HG03432 (cell line): ENCODE data around the gene PARD3.

Experiments used
- ATAC-seq: cut with Tn5 transposase; IDR thresholded peaks from one replicate; pipeline ENCODE4 v1.9.1; 2021; ENCODE audit warnings: mild to moderate bottlenecking, moderate library complexity; ENCODE audit not compliant: unreplicated experiment

The PARD3 gene

DNA sequence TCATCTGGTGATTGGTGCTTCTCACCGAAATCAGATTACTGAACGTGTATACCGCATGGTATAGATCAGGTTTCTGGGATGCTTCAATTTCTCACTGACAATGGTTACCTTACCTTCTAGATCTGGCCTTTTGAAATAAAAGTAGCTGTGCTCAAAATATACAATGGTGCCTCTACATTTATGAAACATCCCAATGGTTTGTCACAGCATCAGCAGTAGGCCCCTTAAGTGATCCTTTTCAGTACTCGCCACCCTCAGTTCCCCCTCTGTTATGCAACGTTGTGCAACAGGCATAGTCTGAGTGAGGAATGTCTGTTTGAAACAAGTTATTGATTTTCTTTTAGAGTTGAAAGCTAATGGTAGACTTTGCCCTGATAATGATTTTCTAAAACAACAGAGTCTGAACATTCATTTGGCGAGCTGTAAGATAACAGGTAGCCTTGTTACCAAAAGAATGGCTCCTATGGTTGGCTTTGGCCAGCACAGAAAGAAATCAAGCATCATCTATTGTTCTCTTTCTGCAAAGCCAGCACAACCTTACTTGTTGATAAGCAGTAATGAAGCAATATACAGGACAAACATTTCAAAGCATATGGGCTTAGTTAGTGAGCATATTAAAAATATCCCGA is 693.9 kb downstream of the PARD3 start:
- no peak for ATAC-seq

DNA sequence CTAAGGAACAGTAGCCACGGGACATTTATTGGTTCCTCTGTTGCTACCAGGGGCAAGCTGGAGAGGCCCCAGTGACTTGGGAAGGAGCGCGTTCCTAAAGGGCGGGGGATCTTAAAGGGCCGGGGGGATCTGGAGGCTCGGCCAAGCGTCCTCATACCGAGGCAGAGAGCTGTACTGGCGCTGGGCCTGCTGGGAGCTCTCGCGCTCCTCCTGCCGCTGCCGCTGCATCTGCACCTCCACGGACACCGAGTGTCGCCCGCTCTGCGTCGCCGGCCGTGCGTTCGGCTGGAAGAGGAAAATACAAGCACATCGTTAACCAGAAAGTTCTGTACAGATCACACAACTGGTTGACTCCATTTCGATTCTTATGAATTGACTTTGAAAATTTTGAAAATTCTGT is 695.6 kb downstream of the PARD3 start:
- ATAC-seq, result no peak

DNA sequence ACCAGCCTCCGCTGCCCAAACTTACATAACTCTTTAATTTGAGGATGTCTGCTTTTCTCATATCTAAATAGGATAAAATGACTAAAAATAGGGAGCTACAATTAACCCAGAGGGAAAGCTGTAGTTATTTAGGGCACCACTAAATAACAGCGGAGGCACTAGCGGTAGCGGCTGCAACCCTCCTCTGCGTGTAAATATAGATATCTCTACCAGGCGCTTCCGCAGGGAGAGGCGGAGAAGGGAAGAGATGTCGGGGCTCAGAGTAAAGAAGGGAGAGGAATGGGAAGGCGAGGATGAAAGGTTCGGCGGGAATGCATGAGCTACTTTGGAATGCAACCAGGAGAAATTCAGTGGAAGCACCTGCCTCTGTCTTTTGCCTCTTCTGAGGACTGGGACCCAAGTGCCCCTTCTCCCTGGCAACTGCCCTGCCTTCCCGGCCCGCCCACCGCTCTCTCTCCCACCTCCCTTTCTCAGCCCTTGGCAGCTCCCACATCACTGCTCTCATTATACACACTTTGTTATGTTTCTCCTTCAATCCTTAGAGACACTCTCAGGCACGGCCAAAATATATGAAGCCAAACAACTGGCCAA is 698.3 kb downstream of the PARD3 start:
- ATAC-seq, result no peak

DNA sequence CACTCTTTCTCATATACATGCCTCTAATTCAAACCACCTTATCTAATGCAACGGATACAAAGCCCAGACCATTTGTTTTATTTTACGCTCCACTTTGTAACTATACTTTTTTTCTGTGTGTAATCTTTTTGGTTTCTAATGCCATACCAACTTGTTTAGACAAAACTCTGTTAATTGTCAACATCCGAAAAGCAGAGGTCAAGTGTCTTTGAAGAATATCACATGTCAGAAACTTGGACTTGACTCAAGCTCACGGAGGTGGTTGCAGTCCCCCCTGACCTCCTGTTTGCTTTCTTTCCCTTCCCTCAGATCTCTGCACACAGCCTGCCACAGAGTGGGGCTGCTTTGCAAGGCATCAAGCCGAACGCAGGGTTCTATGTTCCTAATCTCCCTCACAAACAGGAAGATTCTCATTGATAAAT is 698.9 kb downstream of the PARD3 start:
- no peak for ATAC-seq

DNA sequence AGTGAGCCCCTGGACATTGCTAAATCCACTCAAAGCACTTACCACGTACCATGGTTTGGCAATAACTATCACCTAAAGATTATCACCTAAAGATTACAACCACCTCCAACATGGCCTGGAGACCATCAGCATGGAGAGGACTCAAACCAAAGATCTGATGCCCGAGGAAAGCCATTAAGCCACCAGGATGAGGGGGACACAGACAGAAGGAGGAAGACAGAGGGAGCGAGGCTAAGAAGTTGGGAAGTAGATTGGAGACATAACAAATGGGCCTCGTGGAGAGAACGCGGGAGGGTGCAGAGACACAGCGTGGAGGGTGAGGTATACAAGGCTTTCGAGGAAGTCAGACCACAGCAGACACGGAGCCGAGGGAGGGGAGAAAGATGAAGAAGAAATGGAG is 700.2 kb downstream of the PARD3 start:
- ATAC-seq, result no peak

DNA sequence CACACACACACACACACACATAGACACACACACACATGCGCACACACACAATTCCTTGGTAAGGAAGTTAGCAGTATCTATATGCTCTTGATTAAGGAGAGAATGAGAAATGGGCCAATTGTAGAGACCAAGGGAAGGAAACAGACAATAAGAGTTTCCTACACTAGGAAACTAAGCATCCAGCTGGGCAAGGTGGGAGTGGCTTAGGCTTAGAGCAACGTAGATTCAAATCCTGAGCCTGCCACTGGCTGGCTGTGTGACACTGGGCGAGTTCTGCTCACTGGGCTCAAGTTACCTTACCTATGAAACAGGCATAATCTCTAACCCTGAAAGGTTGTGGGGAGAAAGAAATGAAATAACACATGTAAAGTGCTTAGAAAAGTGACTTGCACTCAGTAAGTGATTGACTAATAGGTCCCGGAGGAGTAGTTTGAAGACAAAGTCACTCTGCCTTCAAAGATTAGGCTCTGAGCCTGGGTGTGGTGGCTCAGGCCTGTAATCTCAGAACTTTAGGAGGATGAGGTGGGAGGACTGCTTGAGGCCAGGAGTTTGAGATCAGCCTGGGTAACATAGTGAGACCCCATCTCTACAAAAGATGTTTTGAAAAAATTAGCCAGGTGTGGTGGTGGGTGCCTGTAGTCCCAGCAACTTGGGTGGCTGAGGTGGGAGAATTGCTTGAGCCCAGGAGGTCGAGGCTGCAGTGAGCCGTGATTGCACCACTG is 701.4 kb downstream of the PARD3 start:
- ATAC-seq, result no peak

DNA sequence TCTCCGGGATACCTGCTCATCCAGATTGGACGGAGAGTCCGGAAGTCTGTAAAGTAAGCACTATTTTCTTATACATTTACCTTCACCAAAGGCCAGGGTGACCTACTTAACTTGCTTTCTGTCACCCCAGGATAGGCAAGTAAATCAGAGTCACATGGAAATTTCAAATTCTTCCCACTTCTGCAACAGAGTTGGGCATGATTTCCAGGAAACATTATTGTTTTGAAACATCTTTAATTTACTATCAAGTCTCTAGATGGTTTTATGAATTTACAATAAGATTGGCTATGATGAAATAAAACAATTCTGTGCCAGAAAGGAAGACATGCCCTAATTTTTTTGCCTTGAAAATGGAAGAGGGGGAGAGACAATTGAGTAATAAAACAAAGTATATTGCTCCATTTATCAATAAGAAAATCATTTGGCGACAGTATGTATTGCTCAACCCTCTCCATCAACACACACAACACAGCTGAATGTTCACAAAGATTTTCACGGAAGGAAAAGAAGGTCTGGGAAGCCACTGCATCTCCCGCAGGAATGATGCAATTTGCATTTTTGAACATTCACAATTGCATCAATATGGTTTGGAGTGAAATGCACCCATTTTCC is 702.8 kb downstream of the PARD3 start:
- ATAC-seq, result no peak

DNA sequence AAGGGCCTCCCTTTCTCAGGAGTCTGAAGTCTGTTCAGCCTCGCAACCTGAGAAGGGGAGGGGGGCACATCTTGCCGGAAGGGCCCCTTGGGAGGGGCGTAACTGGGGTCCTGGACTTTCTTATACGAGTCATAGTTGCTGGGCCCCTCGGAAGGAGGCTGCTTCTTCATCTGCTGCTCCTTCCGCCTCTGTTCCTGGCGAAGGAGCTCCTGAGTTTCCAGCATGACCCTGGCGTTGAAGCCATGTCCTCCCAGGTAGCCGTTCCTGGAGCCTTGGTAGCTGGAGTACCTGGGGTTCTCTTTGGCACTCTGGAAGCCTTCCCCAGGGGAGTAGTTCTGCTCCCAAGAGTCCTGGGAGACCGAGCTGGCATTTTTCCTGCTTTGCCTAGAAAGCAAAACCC is 703.9 kb downstream of the PARD3 start:
- no peak for ATAC-seq

DNA sequence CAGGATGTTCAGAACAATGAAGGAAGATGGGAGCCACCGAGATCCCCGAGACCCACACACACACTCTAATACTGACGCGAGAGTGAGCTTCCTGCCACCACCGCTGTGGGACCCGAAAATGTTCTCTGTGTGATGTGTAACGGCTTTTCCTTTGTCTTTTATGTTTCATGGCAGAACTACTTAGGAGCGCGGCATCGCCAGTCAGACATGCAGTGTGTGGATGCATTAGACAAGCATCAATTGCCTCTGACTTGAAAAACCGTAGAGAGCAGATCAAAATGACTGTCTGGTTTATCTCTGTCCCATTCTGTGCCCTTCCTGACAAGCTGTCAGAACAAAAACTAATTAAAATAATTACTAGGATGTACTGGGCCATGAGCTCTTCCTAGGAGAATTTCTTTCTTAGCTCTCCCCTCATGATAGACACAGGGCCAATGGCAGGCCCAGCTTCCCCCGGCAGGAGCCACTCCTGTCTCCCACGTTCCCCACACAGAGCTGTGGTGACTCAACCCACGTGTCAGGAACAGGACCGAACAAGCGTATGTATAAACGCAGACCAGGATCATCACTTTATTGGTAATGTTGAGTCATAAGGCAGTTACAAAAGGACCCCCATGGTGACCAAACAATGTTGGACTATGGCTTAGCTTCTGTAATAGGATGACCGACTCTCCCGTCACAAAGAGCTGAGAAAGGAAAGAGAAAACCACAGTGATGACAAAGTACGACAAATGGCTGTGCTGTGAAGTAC is 705.0 kb downstream of the PARD3 start:
- no peak for ATAC-seq

DNA sequence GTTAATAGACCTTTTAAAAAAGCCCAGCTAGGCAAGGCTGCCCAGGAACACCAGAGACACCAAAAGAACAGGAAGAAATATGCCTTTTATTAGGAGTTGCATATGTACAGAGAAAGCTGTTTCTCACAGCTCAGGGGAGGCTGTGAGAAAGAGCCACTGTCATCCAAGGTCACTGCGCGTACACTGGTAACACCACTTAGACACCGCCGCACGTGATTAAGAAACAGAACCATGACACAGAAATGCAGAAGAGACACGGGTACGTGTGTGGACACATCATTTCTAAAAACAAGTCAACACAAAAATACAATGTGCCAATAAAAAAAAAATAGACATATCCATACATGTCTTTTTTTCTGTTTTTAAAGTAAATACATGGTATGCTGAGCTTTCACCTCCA is 705.6 kb downstream of the PARD3 start:
- ATAC-seq, result no peak

DNA sequence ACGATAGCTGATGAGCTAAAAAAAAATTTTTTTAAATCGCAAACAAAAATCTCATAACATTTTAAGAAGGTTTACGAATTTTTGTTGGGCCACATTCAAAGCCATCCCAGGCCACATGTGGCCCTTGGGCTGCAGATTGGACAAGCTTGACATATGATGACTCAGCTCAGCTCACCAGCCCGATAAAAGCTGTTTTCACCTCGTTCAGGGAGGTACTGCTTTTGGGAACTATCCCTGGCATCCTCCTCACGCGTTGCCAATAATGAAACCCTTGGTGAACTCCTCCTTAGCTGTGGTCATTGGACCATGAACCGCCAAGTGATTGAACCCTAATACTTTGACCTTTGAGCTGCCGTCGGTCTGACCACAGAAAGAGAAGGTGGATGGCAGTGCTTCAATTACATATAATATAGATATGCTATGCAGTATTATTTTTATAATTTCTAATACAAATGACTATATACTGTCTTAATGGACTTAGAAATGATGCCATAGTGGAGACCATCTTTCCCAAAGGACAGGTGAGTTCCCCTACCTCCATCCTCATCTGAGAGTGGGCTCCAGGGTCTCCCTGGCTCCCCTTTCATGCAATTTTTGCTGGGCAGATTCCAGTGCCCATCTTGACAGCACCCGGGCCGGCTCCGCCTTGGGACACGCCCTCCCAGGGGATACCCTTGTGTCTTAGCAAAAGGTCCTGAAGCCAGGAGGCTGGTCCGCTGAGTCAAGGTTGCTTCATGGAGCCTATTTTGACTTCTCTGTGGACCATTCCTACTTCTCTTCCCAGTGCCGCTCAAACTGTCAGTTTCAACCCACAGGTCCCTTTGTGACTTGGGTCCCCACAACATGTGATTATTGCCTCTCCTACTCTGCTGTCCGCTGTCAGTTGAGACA is 707.2 kb downstream of the PARD3 start:
- ATAC-seq, result no peak

DNA sequence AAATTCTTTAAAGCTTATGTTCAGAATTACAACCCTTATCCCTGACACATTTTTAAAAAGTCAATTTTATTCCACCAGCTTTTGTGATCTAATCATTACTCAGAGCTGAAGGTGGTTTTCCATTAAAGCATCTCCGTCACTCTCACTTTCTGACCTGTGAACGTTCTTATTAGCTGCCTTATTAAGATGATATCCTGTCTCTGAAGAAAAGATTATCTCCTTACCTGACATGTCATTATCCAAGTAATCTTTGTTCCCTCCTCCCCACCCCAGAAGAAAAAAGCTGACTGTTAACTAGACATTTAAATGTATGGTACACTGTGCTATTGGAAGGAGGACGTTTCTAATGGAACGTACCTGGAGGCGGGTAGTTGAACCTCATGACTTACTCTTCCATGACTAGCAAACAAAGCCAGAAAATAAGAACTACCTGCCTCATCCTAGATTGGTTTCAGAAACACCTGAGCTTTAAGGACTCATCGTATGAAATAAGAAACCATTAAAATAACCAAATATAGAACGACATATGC is 708.7 kb downstream of the PARD3 start:
- ATAC-seq, result no peak

DNA sequence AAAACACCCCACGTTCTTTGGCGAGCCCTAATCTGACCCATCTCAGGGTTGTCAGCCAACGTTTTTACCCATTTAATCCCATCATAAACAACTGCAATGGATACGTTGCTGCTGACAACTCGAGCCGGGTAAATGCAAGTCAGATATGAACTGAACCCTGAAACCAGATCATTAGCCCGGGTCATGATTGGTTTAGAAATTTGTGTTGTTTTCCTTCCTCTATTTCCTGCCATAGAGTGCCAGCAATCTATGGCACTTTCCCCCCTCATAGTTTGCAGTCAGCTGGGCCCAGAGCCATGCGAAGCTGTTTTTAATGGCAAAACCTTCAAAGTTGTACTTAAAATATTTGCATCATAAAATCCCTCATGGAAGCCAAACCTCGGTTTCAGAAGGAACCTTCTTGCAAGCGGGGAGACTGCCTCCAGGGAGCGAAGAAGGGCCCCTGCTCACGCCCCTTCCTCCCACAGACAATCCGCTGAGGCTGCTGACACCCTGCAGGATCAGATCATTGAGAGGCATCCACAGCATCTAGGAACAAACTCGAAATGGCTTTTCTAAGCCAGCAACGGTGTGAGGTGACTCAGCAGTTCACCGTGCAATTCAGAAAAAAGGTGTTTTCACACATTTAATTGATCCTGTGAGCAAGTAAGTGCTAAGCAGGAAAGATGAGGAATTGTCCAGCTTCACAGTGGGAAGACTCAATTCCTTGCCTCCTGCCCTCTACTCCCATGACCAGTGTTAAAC is 710.1 kb downstream of the PARD3 start:
- ATAC-seq, result no peak

DNA sequence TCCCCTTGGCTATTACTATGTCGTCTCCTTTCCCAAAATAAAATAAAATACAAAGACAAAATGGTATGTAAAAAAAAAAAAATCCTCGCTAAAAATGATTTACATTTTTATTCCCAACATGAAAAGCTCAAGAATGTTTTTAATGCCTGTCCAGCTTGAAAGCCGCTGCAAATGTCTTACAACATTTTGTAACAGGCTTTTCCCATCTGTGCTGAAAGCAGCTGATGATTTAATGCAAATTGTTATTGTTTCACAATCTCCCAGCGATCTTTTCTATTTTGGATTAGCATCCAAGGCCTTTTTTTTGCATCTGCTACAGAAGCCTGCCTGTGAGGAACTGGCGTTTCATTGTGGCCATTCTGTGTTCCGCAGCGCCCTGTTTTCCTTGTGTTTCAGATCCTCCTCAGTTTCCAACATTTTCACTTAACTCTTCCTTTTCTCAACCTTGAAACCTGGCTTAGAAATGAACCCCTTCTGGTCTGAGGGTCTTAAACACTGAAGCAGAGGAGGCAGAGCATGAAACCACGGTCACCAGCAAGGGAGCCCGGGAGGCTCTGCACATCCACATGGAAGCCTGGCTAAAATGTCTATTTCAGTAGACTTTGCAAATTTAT is 712.1 kb downstream of the PARD3 start:
- ATAC-seq, result no peak

DNA sequence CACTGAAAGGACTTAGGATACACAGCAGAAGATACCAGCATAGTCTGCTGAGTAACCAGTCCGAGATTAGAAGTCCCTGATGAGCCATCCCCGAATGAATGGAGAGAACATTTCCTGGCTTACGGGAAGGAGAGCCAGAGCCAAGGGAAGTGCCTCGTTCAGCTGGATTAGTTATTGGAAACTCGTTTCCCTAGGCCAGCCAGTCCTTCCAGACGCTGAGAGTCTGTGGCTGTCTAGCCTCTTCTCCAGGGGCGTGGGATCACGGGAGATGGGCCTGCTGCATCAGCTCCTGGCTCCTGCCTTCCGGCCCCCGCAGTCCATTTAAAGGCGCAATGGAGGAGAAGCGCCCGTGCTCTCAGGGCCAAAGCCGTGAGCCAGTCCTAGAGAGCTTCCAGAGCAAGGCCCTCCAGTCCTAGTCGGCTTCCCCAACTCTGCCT is 712.8 kb downstream of the PARD3 start:
- ATAC-seq, result no peak

DNA sequence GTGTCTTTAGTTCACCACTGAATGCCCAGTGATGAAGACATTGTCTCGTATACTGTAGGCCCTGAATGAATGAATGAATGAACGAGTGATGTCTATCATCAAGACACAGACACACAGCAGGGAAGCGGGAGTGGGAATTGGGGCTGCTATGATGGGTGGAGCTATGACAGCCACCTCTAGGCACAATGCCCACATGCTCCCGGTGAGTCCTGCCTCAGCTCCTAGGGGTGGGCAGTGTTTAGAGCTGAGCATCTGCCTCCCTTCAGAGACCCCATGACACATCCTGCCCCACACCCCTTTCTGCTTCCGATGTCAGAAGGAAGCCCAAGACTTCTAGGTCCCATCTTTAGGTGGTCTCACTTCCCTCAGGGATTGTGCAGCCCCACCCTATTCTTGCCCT is 714.1 kb downstream of the PARD3 start:
- no peak for ATAC-seq

DNA sequence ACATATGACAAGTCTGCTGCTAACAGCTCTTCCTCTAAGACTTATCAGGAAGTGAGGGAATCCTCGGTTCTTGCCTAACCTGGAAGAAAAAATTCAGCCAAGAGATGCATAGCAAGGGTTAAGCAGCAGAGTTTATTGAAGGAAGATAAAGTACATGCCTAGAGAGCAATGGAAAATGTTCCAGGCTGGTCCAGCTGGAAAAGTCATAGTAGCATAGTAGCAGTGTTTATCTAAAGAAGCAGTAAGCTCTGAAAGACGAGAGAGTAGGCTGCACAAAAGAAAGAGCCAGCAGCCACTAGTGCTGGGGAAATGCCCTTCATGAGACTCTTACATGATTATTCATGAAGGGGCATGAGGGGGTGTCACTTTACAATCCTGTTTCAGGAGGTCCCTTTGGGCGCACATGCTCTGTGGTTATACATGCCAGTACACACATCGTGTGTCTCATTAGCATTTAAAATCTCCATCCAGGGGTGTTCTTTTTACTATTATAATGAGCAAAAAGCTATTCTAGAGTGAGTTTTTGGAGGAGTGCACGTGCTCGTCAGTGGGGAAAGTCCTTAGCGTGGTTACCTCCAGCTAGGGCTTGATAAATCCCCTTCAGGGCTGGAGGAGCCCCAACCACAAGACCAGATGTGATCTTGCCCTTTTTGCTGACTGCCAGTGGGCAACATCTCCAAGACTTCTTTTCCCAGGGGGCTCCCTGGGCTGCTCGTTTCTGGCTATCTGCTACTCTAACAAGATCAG is 716.1 kb downstream of the PARD3 start:
- ATAC-seq, result no peak

DNA sequence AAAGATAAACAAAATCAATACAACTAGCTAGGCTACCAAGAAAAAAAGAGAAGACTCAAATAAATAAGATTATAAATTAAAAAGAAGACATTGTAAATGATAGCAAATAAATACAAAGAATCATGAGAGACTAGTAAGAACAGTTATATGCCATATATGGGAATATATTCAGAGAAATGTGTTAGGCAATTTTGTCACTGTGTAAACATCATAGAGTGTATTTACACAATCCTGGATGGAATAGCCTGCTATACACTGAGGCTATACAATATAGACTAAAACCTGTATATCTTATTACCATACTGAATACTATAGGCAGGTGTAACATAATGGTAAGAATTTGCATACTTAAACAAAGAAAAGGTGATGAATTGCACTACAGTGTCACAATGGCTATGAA is 717.4 kb downstream of the PARD3 start:
- ATAC-seq, result no peak
